WERI-Rb-1 (cell line): ENCODE measurements around the gene WDFY1.

Source experiments
- DNase-seq: peaks from one replicate; pipeline ENCODE4 v3.0.0-alpha.2; 2020
- H3K27ac ChIP-seq: fragments of 250-450 bp; sonication (Bioruptor Pico); 2 replicates; pipeline ENCODE4 v1.5.1; 2020; ENCODE audit warnings: mild to moderate bottlenecking, moderate library complexity
- H3K27me3 ChIP-seq: fragments of 250-450 bp; sonication (Bioruptor Pico); 2 replicates; pipeline ENCODE4 v1.5.1; 2021; ENCODE audit warnings: mild to moderate bottlenecking, low read depth, moderate library complexity; ENCODE audit not compliant: insufficient read depth, severe bottlenecking
- H3K36me3 ChIP-seq: fragments of 250-450 bp; sonication (Bioruptor Pico); 2 replicates; pipeline ENCODE4 v1.5.1; 2020; ENCODE audit warnings: mild to moderate bottlenecking, moderate library complexity
- H3K4me3 ChIP-seq: 2 replicates; pipeline ENCODE4 v1.5.1; 2011; ENCODE audit warnings: low read depth, mild to moderate bottlenecking, control low read depth, low read length
- H3K9me3 ChIP-seq: fragments of 250-450 bp; sonication (Bioruptor Pico); 2 replicates; pipeline ENCODE4 v1.5.1; 2021; ENCODE audit warnings: mild to moderate bottlenecking, moderate library complexity; ENCODE audit not compliant: severe bottlenecking
- TF ChIP-seq, protein P1 (sequence below): IDR thresholded peaks from 2 replicates; pipeline ENCODE4 v1.5.1; 2011; ENCODE audit warnings: low read depth, mild to moderate bottlenecking, control low read depth, inconsistent platforms, low read length

The WDFY1 gene

DNA sequence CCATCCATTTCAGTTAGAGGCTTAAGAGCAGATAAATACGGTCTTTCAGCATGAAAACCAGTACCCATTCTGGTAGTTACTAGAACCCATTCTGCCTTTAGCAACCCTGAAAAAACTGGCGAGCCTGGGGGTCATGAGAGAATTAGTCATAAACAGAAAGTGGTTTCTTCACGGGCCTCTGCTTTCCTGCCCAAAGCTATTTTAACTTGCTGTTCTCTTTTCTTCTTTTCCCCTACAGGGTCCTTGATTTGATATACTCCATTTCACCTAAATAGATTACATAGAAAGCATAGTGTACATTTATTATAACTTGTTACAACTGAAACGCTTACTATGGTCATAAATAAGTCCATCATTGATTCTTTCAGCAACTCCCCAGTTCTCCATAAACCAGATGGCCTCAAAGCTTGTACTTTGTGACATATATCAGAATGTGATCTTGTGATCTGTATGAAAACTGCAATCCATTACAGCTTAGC, 48.3 kb downstream of the WDFY1 start:
- Histone ChIP-seq H3K27me3 (no peaks in the 10 kb centered on the region), H3K9me3 (no peaks in the 10 kb centered on the region), H3K36me3 (peaks cover 44% of the 10 kb centered on the region), H3K4me3 (no peak overlapping the region), H3K27ac (no peak overlapping the region)
- DNase-seq: no peak
- TF ChIP-seq, protein P1, sequence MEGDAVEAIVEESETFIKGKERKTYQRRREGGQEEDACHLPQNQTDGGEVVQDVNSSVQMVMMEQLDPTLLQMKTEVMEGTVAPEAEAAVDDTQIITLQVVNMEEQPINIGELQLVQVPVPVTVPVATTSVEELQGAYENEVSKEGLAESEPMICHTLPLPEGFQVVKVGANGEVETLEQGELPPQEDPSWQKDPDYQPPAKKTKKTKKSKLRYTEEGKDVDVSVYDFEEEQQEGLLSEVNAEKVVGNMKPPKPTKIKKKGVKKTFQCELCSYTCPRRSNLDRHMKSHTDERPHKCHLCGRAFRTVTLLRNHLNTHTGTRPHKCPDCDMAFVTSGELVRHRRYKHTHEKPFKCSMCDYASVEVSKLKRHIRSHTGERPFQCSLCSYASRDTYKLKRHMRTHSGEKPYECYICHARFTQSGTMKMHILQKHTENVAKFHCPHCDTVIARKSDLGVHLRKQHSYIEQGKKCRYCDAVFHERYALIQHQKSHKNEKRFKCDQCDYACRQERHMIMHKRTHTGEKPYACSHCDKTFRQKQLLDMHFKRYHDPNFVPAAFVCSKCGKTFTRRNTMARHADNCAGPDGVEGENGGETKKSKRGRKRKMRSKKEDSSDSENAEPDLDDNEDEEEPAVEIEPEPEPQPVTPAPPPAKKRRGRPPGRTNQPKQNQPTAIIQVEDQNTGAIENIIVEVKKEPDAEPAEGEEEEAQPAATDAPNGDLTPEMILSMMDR: no peak

DNA sequence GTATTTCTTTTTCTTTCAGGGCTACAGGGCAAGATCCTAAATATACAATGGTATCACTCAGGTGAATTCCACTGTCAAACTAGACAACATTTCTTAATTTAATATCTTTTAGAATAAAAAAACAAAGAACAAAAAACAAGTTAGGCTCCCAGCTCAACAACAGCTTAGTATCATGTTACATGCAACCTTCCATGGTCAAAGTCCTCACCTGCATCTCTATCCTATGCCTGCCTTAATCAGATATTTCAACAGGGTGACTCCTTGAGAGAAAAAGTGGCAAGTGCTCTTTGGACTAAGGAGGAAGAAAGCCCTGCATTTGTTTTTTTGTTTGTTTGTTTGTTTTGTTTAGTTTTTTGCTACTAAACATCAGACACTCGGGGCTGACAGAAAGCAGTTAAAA, 50.2 kb downstream of the WDFY1 start:
- TF ChIP-seq, protein P1: no peak
- no peak for DNase-seq
- no peak overlapping the region for H3K27ac ChIP-seq
- H3K27me3 ChIP-seq: no peaks in the 10 kb centered on the region
- no peak overlapping the region for H3K4me3 ChIP-seq
- peaks cover 33% of the 10 kb centered on the region for H3K36me3 ChIP-seq
- no peaks in the 10 kb centered on the region for H3K9me3 ChIP-seq

DNA sequence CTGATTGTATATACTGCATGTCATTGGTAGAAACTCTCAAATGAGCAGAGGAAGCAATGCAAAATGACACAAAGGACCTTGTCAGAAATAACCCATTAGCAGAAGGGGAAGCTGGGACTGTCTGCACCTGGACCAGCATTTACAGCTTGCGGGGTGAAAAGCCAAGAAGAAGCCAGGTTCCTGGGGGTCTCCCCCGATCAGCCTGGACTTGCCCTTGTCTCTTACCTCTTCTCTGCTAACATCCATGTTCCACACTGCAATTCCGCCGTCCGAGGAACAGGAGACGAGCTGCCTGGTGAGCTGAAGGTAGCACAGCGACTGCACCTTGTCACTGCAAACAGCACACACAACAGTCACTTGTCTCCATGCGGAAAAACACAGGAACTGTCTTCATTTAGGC, 51.1 kb downstream of the WDFY1 start:
- no peak overlapping the region for H3K4me3 ChIP-seq
- H3K27me3 ChIP-seq: no peaks in the 10 kb centered on the region
- no peak for DNase-seq
- TF ChIP-seq, protein P1: no peak
- H3K36me3 ChIP-seq: peaks cover 34% of the 10 kb centered on the region
- no peak overlapping the region for H3K27ac ChIP-seq
- no peaks in the 10 kb centered on the region for H3K9me3 ChIP-seq

DNA sequence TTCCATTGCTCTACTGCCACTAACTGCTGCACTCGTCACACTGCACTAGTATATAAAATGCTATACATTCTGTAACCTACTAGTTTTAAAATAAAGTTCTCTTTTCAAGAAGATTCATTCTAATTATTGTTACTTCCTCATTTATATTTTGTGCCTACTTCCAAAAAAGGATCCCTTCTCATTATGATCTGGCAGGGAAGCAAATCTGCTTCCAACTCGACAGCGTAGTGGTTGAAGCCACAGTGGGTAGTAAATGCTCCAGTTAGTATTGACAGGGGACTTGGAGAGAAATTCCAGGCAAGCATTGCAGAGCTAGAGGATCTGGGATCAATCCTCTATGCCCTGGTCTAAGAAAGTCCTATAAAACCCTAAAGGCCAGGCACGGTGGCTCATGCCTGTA, 54.4 kb downstream of the WDFY1 start:
- Histone ChIP-seq H3K9me3 (no peaks in the 10 kb centered on the region), H3K27ac (no peak overlapping the region), H3K4me3 (no peak overlapping the region), H3K36me3 (peaks cover 23% of the 10 kb centered on the region), H3K27me3 (no peaks in the 10 kb centered on the region)
- no peak for DNase-seq
- TF ChIP-seq, protein P1: no peak

DNA sequence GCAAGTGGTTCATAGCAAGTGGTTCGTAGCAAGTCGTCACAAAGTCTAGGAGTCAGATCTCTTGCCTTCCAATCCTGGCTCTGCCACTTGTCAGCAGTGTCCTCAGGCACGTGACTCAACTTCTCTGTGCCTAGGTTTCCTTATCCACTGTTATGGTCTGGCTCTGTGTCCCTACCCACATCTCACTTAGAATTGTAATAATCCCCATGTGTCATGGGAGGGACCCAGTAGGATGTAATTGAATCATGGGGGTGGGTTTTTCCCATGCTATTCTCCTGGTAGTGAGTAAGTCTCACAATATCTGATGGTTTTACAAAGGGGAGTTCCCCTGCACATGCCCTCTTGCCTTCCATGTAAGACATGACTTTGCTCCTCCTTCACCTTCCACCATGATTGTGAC, 55.9 kb downstream of the WDFY1 start:
- peaks cover 18% of the 10 kb centered on the region for H3K36me3 ChIP-seq
- no peaks in the 10 kb centered on the region for H3K27me3 ChIP-seq
- H3K9me3 ChIP-seq: no peaks in the 10 kb centered on the region
- TF ChIP-seq, protein P1: no peak
- no peak for DNase-seq
- H3K27ac ChIP-seq: no peak overlapping the region
- H3K4me3 ChIP-seq: no peak overlapping the region

DNA sequence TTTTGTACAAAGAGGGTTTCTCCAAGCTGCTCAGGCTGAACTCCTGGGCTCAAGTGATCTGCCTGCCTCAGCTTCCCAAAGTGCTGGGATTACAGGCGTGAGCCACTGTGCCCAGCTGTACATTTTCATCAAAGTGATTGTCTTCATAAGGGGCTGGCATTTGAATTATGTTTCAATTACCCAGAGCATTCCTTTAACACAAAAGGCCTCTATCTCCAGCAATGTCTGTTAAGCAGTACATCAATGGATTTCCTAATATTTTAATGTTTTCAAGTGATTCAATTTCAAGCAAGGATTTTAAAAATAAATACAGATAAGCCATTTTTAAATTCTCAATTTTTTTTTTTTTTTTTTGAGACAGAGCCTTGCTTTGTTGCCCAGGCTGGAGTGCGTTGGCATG, 56.9 kb downstream of the WDFY1 start:
- no peaks in the 10 kb centered on the region for H3K9me3 ChIP-seq
- TF ChIP-seq, protein P1: no peak
- H3K4me3 ChIP-seq: no peak overlapping the region
- no peak overlapping the region for H3K27ac ChIP-seq
- H3K27me3 ChIP-seq: no peaks in the 10 kb centered on the region
- peaks cover 12% of the 10 kb centered on the region for H3K36me3 ChIP-seq
- no peak for DNase-seq
